Stimulated activated CD8-positive, alpha-beta memory T cell treated with anti-CD3 and anti-CD28 coated beads, Interleukin-4, amount 100 ng/mL, for 1 hour (primary cell): ENCODE measurements around the gene ZMYND8.
"Not testable (repeated sequence)": the region's sequence is repeated elsewhere in the genome, so short reads cannot be mapped to it uniquely, and the experiment has no call there.

ENCODE experiments used
- DNase-seq, 2 donors: peaks; one replicate each; pipeline ENCODE4 v3.0.0-alpha.2; 2020; ENCODE audit warnings: low read depth in 2 of 2, low spot score in 1 of 2

The ZMYND8 gene

GRCh38 chr20:47314647-47315338 lies 41.7 kb downstream of the ZMYND8 start:
- DNase-seq, result no peak

- no peak for DNase-seq
Measured at GRCh38 chr20:47311967-47312681, 44.4 kb downstream of the ZMYND8 start.

GRCh38 chr20:47311211-47311610 lies 45.3 kb downstream of the ZMYND8 start:
- no peak for DNase-seq

- no peak for DNase-seq
Measured at GRCh38 chr20:47310729-47311128, 45.8 kb downstream of the ZMYND8 start.

- DNase-seq, result no peak
Measured at GRCh38 chr20:47309806-47310426, 46.6 kb downstream of the ZMYND8 start.

- DNase-seq, result no peak
Measured at GRCh38 chr20:47309394-47309793, 47.1 kb downstream of the ZMYND8 start.

GRCh38 chr20:47307569-47307968 lies 48.9 kb downstream of the ZMYND8 start:
- not testable (repeated sequence) for DNase-seq

GRCh38 chr20:47306755-47307370 lies 49.6 kb downstream of the ZMYND8 start:
- DNase-seq, result no peak

GRCh38 chr20:47306095-47306494 lies 50.4 kb downstream of the ZMYND8 start:
- DNase-seq, result no peak

GRCh38 chr20:47305667-47306066 lies 50.8 kb downstream of the ZMYND8 start:
- no peak for DNase-seq

- no peak for DNase-seq
Measured at GRCh38 chr20:47304287-47304686, 52.2 kb downstream of the ZMYND8 start.

- DNase-seq, result no peak
Measured at GRCh38 chr20:47303736-47304135, 52.8 kb downstream of the ZMYND8 start.

GRCh38 chr20:47300071-47300470 lies 56.4 kb downstream of the ZMYND8 start:
- DNase-seq, result no peak

GRCh38 chr20:47298624-47299023 lies 57.9 kb downstream of the ZMYND8 start:
- DNase-seq, result no peak

- DNase-seq, result no peak
Measured at GRCh38 chr20:47297746-47298145, 58.8 kb downstream of the ZMYND8 start.

- DNase-seq, result no peak
Measured at GRCh38 chr20:47296950-47297349, 59.5 kb downstream of the ZMYND8 start.

GRCh38 chr20:47295921-47296426 lies 60.5 kb downstream of the ZMYND8 start:
- DNase-seq, result no peak

GRCh38 chr20:47295129-47295813 lies 61.2 kb downstream of the ZMYND8 start:
- no peak for DNase-seq

- DNase-seq, result no peak
Measured at GRCh38 chr20:47293631-47294030, 62.9 kb downstream of the ZMYND8 start.

GRCh38 chr20:47292581-47292980 lies 63.9 kb downstream of the ZMYND8 start:
- DNase-seq, result no peak
